GM12878 (cell line): ENCODE results near the gene CAVIN1. TPM values are rescaled to one million over a fixed set of nuclear protein-coding genes. Genes with fewer than 3 reads are reported as not detected.

Experiments used
- ATAC-seq: fragments of 200-7000 bp; cut with Tn5 transposase; 3 replicates; pipeline ENCODE4 v1.9.1; 2020; ENCODE audit warnings: mild to moderate bottlenecking, moderate library complexity
- BruUV-seq: library from RNA; stranded (reverse); fragments of 400-500 nt; replicated peaks from 2 replicates; lab custom pipeline; 2021; lab: Mats Ljungman, UMichigan
- CTCF ChIA-PET: fragments of 300-600 bp; sonication (Branson Sonifier 250); formaldehyde crosslinking; extraction: SDS; loops from one replicate; lab custom pipeline; 2021; ENCODE audit warnings: inconsistent platforms; lab: Yijun Ruan, JAX
- POLR2A ChIA-PET: fragments of 350-600 bp; formaldehyde crosslinking; extraction: SDS; loops from one replicate; lab custom pipeline; 2021; ENCODE audit warnings: inconsistent platforms; lab: Charles Lee
- RAD21 ChIA-PET: fragments of 300-600 bp; sonication (Branson Sonifier 250); formaldehyde crosslinking; loops from one replicate; lab custom pipeline; 2023; ENCODE audit warnings: antibody characterized with exemption; ENCODE audit not compliant: unreplicated experiment; lab: Charles Lee
- SMC1A ChIA-PET: fragments of 300-600 bp; sonication (Branson Sonifier 250); formaldehyde crosslinking; loops from one replicate; lab custom pipeline; 2023; ENCODE audit not compliant: unreplicated experiment, uncharacterized antibody; lab: Charles Lee
- DNase-seq: peaks from one replicate; pipeline ENCODE4 v3.0.0-alpha.2; 2011; ENCODE audit warnings: low read depth, low spot score
- FAIRE-seq: peaks from 3 replicates; lab custom pipeline; 2011; peaks lifted over from hg19 to GRCh38; lab: Jason Lieb, UNC
- H2AFZ ChIP-seq: 2 replicates; pipeline ENCODE4 v1.6.0; 2011; ENCODE audit warnings: low read depth, low read length, control low read depth; ENCODE audit not compliant: control insufficient read depth
- H3K27ac ChIP-seq: 2 replicates; pipeline ENCODE4 v1.5.1; 2011; ENCODE audit warnings: control low read depth; ENCODE audit not compliant: control insufficient read depth, insufficient read depth
- H3K27me3 ChIP-seq, 2 experiments: replicated peaks in 1 of 2; 2 replicates each; pipeline versions ENCODE4 v1.6.0 to v1.6.1; 2011; ENCODE audit warnings: low read length in 1 of 2; ENCODE audit not compliant: control insufficient read depth in 2 of 2, insufficient read depth in 2 of 2
- H3K36me3 ChIP-seq, 2 experiments: 2 replicates each; pipeline ENCODE4 v1.5.1; 2011; ENCODE audit warnings: low read length in 1 of 2; ENCODE audit not compliant: control insufficient read depth in 2 of 2, insufficient read depth in 2 of 2
- H3K4me1 ChIP-seq: 2 replicates; pipeline ENCODE4 v1.6.1; 2011; ENCODE audit warnings: mild to moderate bottlenecking, low read length, moderate library complexity, mixed read lengths; ENCODE audit not compliant: control insufficient read depth, insufficient read depth
- H3K4me2 ChIP-seq: 2 replicates; pipeline ENCODE4 v1.6.0; 2011; ENCODE audit warnings: control low read depth; ENCODE audit not compliant: control insufficient read depth, insufficient read depth
- H3K4me3 ChIP-seq: fragments of 200-600 bp; sonication (generic); 2 replicates; pipeline ENCODE4 v1.5.1; 2016
- H3K79me2 ChIP-seq: 2 replicates; pipeline ENCODE4 v1.6.0; 2011; ENCODE audit warnings: low read length; ENCODE audit not compliant: control insufficient read depth, insufficient read depth
- H3K9ac ChIP-seq: 2 replicates; pipeline ENCODE4 v1.8.0; 2011; ENCODE audit warnings: low read length, control low read depth, mixed read lengths; ENCODE audit not compliant: control insufficient read depth, insufficient read depth
- H3K9me3 ChIP-seq: replicated peaks from 3 replicates; pipeline ENCODE4 v1.5.1; 2011; ENCODE audit warnings: mild to moderate bottlenecking, low read length; ENCODE audit not compliant: control insufficient read depth, insufficient read depth
- H4K20me1 ChIP-seq: 2 replicates; pipeline ENCODE4 v1.6.0; 2011; ENCODE audit not compliant: control insufficient read depth, insufficient read depth
- ATF7 ChIP-seq: fragments of 450-650 bp; IDR thresholded peaks from 2 replicates; pipeline ENCODE4 v1.6.1; 2016; ENCODE audit warnings: low read depth, mild to moderate bottlenecking
- BMI1 ChIP-seq: fragments of 450-650 bp; IDR thresholded peaks from 2 replicates; pipeline ENCODE4 v1.6.1; 2016; ENCODE audit warnings: mild to moderate bottlenecking, moderate library complexity, borderline replicate concordance
- E2F8 ChIP-seq: fragments of 450-650 bp; IDR thresholded peaks from 2 replicates; pipeline ENCODE4 v1.6.1; 2018; ENCODE audit warnings: mild to moderate bottlenecking, low read depth, moderate library complexity; ENCODE audit not compliant: partially characterized antibody
- HSF1 ChIP-seq: fragments of 150-350 bp; IDR thresholded peaks from 2 replicates; pipeline ENCODE4 v1.6.1; 2014; ENCODE audit warnings: mild to moderate bottlenecking, low read depth, low read length
- MXI1 ChIP-seq: fragments of 150-350 bp; IDR thresholded peaks from 2 replicates; pipeline ENCODE4 v1.6.1; 2011; ENCODE audit warnings: low read depth, mild to moderate bottlenecking, inconsistent platforms, low read length, improper control_type of control experiment
- NFYB ChIP-seq: IDR thresholded peaks from 2 replicates; pipeline ENCODE4 v1.6.1; 2011; ENCODE audit warnings: low read depth, mild to moderate bottlenecking, low read length, improper control_type of control experiment, moderate library complexity; ENCODE audit not compliant: insufficient read depth
- NKRF ChIP-seq: fragments of 450-650 bp; conservative IDR thresholded peaks from 2 replicates; pipeline ENCODE4 v1.6.1; 2017; ENCODE audit warnings: mild to moderate bottlenecking, moderate library complexity
- NR2C2 ChIP-seq: IDR thresholded peaks from 2 replicates; pipeline ENCODE4 v1.6.1; 2011; ENCODE audit warnings: borderline replicate concordance, low read depth; ENCODE audit not compliant: control insufficient read depth, insufficient read length
- RAD21 ChIP-seq: IDR thresholded peaks from 2 replicates; pipeline ENCODE4 v1.6.1; 2011; ENCODE audit warnings: mild to moderate bottlenecking, low read depth, low read length, moderate library complexity; ENCODE audit not compliant: insufficient read depth
- RAD51 ChIP-seq: fragments of 450-650 bp; IDR thresholded peaks from 2 replicates; pipeline ENCODE4 v1.6.1; 2016; ENCODE audit warnings: moderate library complexity, mild to moderate bottlenecking, inconsistent platforms
- RCOR1 ChIP-seq: conservative IDR thresholded peaks from 2 replicates; pipeline ENCODE4 v1.6.1; 2012; ENCODE audit warnings: low read depth, low read length, improper control_type of control experiment
- RELA ChIP-seq: fragments of 450-650 bp; IDR thresholded peaks from 2 replicates; pipeline ENCODE4 v1.8.0; 2014; ENCODE audit warnings: borderline replicate concordance; ENCODE audit not compliant: partially characterized antibody
- SP1 ChIP-seq: IDR thresholded peaks from one replicate; pipeline ENCODE4 v1.6.1; 2011; ENCODE audit warnings: low read depth, low read length
- SREBF1 ChIP-seq: IDR thresholded peaks from 2 replicates; pipeline ENCODE4 v1.6.1; 2012; ENCODE audit warnings: mild to moderate bottlenecking, low read length
- WGBS: methylation state at CpG from one replicate; pipeline ENCODE4 v1.1.6; 2016; ENCODE audit warnings: low lambda C conversion rate; ENCODE audit not compliant: insufficient replicate concordance, insufficient coverage; ENCODE audit errors: missing lambda C conversion rate; 5-methylcytosine and 5-hydroxymethylcytosine counted together
- in situ Hi-C: fragments of 300-500 bp; cut with MboI; formaldehyde crosslinking; loops from 9 replicates; pipeline ENCODE4 v1.14.3; 2018; ENCODE audit warnings: mixed read lengths
- intact Hi-C: fragments of 100-400 bp; cut with micrococcal nuclease; formaldehyde crosslinking; loops from one replicate; pipeline ENCODE4 v1.14.2; 2022; ENCODE audit not compliant: unreplicated experiment
- polyA plus RNA-seq, 11 experiments: library from polyadenylated mRNA; depleted of rRNA in 4 of 11; unstranded in 6 of 11; stranded (reverse) in 5 of 11; fragments of >200 nt; fragmentation: Nextera tagmentation in 4 of 11; fragmentation: Illumina TruSeq in 1 of 11; extraction: Ambion mirVana in 4 of 11; extraction: Trizol in 1 of 11; gene quantifications; 1 replicate in 1 of 11; 2 replicates in 10 of 11; pipeline versions ENCODE4 v1.2.1 to v1.2.3, GENCODE V29; 2011 to 2016; ENCODE audit warnings: inconsistent platforms in 2 of 11, missing spikeins in 2 of 11, low read depth in 1 of 11
- total RNA-seq, 4 experiments: library from RNA; depleted of rRNA in 3 of 4; stranded (reverse); fragments of >200 nt in 3 of 4; fragmentation: Illumina TruSeq in 1 of 4; extraction: Trizol in 1 of 4; gene quantifications; 2 replicates each; pipeline versions ENCODE4 v1.2.1 to v1.2.3, GENCODE V29; 2013 to 2021

Gene CAVIN1
- total and polyA plus RNA-seq, 10 of the 15 experiments (the other 5 are each of a cell fraction or from before 2014, with no cell fraction given) = 0.03 to 1.1 (median 0.37) TPM

GRCh38 chr17:42406615-42407288 is 16.3 kb downstream of the CAVIN1 start (continued):
- no peak for TF ChIP-seq SREBF1
- TF ChIP-seq, all 136 proteins: peak for 0

- peaks cover 4% of the 10 kb centered on the region; the same call in 1 of the 2 replicates for H3K4me1 ChIP-seq
- WGBS = 40% methylated on average over 26 of the region's 26 CpGs
- FAIRE-seq = peak; percentile 74
- H4K20me1 ChIP-seq = no peaks in the 10 kb centered on the region; the same call in 1 of the 2 replicates
- no peak for DNase-seq
- H3K9me3 ChIP-seq = no peaks in the 10 kb centered on the region
- in situ Hi-C loops = no loop called here
- no peak overlapping the region for H3K9ac ChIP-seq
- H3K27me3 ChIP-seq = no peaks in the 10 kb centered on the region
- BruUV-seq = no TSS peak
- CTCF ChIA-PET = interaction anchor here (0.6 to 16.2 kb wide), 43 partner anchors 7 to 388 kb away, joined by 3 to 732 read pairs (median 5); partner anchors contain the start of genes DNAJC7, GHDC, HCRT and KCNH4
- intact Hi-C loops = loop anchor here (1.0 to 10.0 kb wide), 5 partner anchors 84 to 221 kb away; partner anchors contain the start of genes HCRT and KCNH4
- peak overlapping the region; percentile 42; the same call in 1 of the 2 replicates for H3K4me2 ChIP-seq
- POLR2A ChIA-PET = interaction anchor here (0.7 to 1.0 kb wide), 3 partner anchors 33 to 184 kb away, joined by 3 to 5 read pairs (median 4); no protein-coding TSS in a partner anchor
- H3K79me2 ChIP-seq = no peaks in the 10 kb centered on the region
- SMC1A ChIA-PET = interaction anchor here (1.0 to 22.3 kb wide), 16 partner anchors 10 to 224 kb away, joined by 3 to 528 read pairs (median 5); partner anchors contain the start of genes HCRT and KCNH4
- no peaks in the 10 kb centered on the region for H3K36me3 ChIP-seq
- RAD21 ChIA-PET = interaction anchor here (0.6 to 11.0 kb wide), 22 partner anchors 9 to 287 kb away, joined by 3 to 373 read pairs (median 4); partner anchors contain the start of genes CAVIN1, GHDC, KAT2A and KCNH4
- peak; percentile 84 for ATAC-seq
- H2AFZ ChIP-seq = no peak overlapping the region
- H3K4me3 ChIP-seq = no peak overlapping the region
- no peak overlapping the region for H3K27ac ChIP-seq
- TF ChIP-seq RELA (no peak), NR2C2 (no peak), E2F8 (no peak), NFYB (no peak), SP1 (no peak), BMI1 (no peak), RAD51 (no peak), ATF7 (peak; percentile 17; the same call in 1 of the 2 replicates), RAD21 (peak; percentile 97), RCOR1 (no peak), HSF1 (no peak), MXI1 (no peak), NKRF (no peak)
These were observed 17.0 kb downstream of the CAVIN1 start for GRCh38 chr17:42405963-42406495.
